Measurements from ENCODE around the gene CUL9. TPM values are rescaled to one million over a fixed set of nuclear protein-coding genes. Genes with fewer than 3 reads are reported as not detected.

CUL9 gene
- total RNA-seq, 1 donor from 2014 or later, result 51.6 TPM

DNA sequence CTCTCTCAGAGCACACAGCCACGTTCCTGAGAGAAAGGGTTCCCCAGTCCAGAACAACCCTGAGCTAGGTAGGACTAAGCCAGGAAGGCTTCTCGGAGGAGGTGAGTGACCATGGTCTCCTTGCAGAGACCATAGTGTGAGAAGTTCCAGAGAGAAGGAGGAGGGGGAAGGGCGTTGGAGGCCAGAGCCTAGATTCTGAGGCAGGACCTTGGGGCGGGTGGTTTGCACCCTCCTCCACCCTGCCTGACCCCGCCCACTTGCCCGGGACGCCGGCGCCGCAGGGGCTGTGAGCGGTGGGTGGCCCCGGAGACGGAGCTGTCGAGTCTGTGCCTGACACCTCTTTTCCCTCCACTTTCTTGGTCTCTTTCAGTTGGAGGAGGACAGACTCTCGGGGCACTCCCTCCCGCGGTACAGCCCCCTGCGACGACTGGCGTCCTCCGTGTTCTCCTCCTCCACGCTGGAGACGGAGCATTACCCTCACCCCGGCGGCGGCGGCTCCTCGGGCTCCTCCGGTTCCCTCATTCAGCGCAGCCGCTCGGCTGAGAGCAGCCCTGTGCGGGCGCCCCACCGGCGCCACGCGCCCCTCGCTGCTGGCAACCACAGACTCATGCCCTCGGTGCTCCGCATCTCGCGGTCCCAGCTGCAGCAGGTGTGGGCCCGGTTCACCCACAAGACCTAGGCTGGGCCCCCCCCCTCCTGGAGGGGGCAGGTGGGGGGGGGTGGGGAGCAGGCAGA lies 87.4 kb downstream of the CUL9 start:
- H3K27ac Mint-ChIP-seq (ENCODE audit: unreplicated experiment), result peak overlapping the region; percentile 66
- peaks cover 24% of the 10 kb centered on the region for H3K9me3 Mint-ChIP-seq (ENCODE audit: unreplicated experiment)
- peaks cover 27% of the 10 kb centered on the region for H3K4me1 Mint-ChIP-seq (ENCODE audit: low read depth, unreplicated experiment)
- H3K4me3 Mint-ChIP-seq (ENCODE audit: unreplicated experiment), result no peak overlapping the region
- DNase-seq, result no peak
- TF ChIP-seq, protein P1, sequence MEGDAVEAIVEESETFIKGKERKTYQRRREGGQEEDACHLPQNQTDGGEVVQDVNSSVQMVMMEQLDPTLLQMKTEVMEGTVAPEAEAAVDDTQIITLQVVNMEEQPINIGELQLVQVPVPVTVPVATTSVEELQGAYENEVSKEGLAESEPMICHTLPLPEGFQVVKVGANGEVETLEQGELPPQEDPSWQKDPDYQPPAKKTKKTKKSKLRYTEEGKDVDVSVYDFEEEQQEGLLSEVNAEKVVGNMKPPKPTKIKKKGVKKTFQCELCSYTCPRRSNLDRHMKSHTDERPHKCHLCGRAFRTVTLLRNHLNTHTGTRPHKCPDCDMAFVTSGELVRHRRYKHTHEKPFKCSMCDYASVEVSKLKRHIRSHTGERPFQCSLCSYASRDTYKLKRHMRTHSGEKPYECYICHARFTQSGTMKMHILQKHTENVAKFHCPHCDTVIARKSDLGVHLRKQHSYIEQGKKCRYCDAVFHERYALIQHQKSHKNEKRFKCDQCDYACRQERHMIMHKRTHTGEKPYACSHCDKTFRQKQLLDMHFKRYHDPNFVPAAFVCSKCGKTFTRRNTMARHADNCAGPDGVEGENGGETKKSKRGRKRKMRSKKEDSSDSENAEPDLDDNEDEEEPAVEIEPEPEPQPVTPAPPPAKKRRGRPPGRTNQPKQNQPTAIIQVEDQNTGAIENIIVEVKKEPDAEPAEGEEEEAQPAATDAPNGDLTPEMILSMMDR (IDR thresholded peaks at IDR 0.05; ENCODE audit: partially characterized antibody, unreplicated experiment), result no peak
- peaks cover 22% of the 10 kb centered on the region for H3K27me3 Mint-ChIP-seq (ENCODE audit: unreplicated experiment)
- H3K36me3 Mint-ChIP-seq (ENCODE audit: unreplicated experiment), result no peaks in the 10 kb centered on the region

DNA sequence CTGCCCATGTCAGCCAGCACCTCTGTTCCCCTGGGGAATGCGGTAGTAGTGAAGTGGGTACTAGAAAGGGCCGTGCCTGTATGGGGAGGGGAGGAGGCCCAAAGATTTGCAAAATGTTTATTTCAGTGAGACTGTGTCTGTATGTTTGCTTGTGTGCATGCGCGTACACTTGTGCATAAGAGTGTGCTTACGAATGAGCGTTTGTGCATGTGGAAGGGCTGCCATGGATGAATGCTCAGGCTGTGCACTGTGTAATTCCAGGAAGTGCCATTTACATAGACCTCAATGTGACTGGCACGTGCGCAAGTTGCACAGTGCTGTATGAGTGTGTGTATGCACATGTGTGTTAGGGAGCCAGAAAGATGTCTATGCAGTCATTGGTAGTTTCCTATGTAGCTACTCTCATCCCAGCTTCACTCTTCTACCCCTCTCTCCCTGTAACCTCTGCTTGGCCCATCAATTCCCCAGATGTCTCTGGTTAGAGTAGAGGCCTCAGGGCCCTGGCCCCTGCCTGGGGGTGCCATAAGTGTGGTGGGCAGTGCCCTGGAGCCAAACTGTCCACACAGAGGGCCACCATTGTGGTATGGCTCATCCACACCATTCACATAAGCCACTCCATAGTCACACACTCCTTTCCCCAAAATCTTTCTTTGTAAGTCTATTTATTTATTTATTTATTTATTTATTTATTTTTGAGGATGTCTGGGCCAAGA lies 89.3 kb downstream of the CUL9 start:
- Mint-ChIP-seq H3K9me3 (ENCODE audit: unreplicated experiment) (peaks cover 24% of the 10 kb centered on the region), H3K36me3 (ENCODE audit: unreplicated experiment) (no peaks in the 10 kb centered on the region), H3K27me3 (ENCODE audit: unreplicated experiment) (peaks cover 26% of the 10 kb centered on the region), H3K27ac (ENCODE audit: unreplicated experiment) (no peak overlapping the region), H3K4me3 (ENCODE audit: unreplicated experiment) (no peak overlapping the region), H3K4me1 (ENCODE audit: low read depth, unreplicated experiment) (peaks cover 28% of the 10 kb centered on the region)
- DNase-seq, result no peak
- TF ChIP-seq, protein P1 (IDR thresholded peaks at IDR 0.05; ENCODE audit: partially characterized antibody, unreplicated experiment), result no peak

DNA sequence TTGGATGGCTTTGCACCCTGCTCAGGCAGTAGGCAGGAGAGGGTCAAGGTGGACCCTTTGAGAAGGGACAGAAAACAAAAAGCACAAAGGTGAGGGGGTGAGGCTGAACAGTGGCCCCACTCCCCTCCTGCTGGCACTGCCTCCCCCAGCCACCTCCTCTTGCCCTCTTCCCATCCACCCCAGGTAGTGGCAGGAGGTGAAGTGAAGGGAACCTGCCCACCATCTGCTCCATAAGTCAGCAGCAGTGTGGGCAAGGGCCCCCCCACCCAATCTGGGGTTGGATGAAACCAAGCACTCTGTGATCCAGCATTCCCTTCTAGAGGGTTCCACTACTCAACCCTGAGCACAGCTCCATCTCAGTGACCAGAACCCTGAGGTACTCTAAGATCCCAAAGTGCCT lies 89.9 kb downstream of the CUL9 start:
- no peaks in the 10 kb centered on the region for H3K36me3 Mint-ChIP-seq (ENCODE audit: unreplicated experiment)
- no peak for DNase-seq
- H3K9me3 Mint-ChIP-seq (ENCODE audit: unreplicated experiment), result peaks cover 20% of the 10 kb centered on the region
- peaks cover 24% of the 10 kb centered on the region for H3K4me1 Mint-ChIP-seq (ENCODE audit: low read depth, unreplicated experiment)
- H3K27me3 Mint-ChIP-seq (ENCODE audit: unreplicated experiment), result peaks cover 25% of the 10 kb centered on the region
- H3K4me3 Mint-ChIP-seq (ENCODE audit: unreplicated experiment), result no peak overlapping the region
- no peak overlapping the region for H3K27ac Mint-ChIP-seq (ENCODE audit: unreplicated experiment)
- TF ChIP-seq, protein P1 (IDR thresholded peaks at IDR 0.05; ENCODE audit: partially characterized antibody, unreplicated experiment), result no peak

DNA sequence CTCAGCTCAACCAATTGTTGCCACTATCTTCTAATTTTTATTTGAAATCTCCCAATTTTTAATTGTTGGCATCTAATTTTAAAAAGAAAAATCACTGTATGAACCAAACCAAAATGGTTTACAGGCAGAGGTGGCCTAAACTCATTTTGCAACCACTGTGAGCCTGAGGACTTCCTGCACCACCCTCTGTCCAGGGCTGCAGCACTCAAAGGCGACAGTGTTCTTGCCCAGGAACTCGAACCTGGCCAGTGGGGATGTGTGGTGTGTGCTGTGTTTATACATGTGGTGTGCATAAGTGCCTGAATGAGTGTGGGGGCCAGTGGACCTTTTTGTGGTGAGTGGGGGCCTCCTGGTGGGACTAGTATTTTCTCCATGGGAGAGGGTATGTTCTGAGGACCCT lies 91.7 kb downstream of the CUL9 start:
- TF ChIP-seq, protein P1 (IDR thresholded peaks at IDR 0.05; ENCODE audit: partially characterized antibody, unreplicated experiment), result no peak
- Mint-ChIP-seq H3K4me1 (ENCODE audit: low read depth, unreplicated experiment) (peaks cover 19% of the 10 kb centered on the region), H3K27me3 (ENCODE audit: unreplicated experiment) (peaks cover 27% of the 10 kb centered on the region), H3K27ac (ENCODE audit: unreplicated experiment) (no peak overlapping the region), H3K4me3 (ENCODE audit: unreplicated experiment) (no peak overlapping the region), H3K36me3 (ENCODE audit: unreplicated experiment) (no peaks in the 10 kb centered on the region), H3K9me3 (ENCODE audit: unreplicated experiment) (peaks cover 15% of the 10 kb centered on the region)
- no peak for DNase-seq

Other genes with a start within 250 kb of the CUL9 start
- 0.54 TPM for gene GNMT, start 221.4 kb upstream of the CUL9 start, total RNA-seq (ENCODE audit: unreplicated experiment)
- gene PEX6, start 203.0 kb upstream of the CUL9 start, total RNA-seq (ENCODE audit: unreplicated experiment), result 13.8 TPM
- 59.1 TPM for gene PPP2R5D, start 197.6 kb upstream of the CUL9 start, total RNA-seq (ENCODE audit: unreplicated experiment)
- 42.7 TPM for gene MEA1, start 168.2 kb upstream of the CUL9 start, total RNA-seq (ENCODE audit: unreplicated experiment)
- gene KLHDC3, start 167.9 kb upstream of the CUL9 start, total RNA-seq (ENCODE audit: unreplicated experiment), result 119 TPM
- 109 TPM for gene RRP36, start 160.6 kb upstream of the CUL9 start, total RNA-seq (ENCODE audit: unreplicated experiment)
- gene CUL7, start 128.3 kb upstream of the CUL9 start, total RNA-seq (ENCODE audit: unreplicated experiment), result 43.3 TPM
- 50.5 TPM for gene MRPL2, start 122.8 kb upstream of the CUL9 start, total RNA-seq (ENCODE audit: unreplicated experiment)
- gene KLC4, start 122.6 kb upstream of the CUL9 start, total RNA-seq (ENCODE audit: unreplicated experiment), result 62.3 TPM
- gene PTK7, start 105.9 kb upstream of the CUL9 start, total RNA-seq (ENCODE audit: unreplicated experiment), result 166 TPM
- gene SRF, start 10.9 kb upstream of the CUL9 start, total RNA-seq (ENCODE audit: unreplicated experiment), result 20.7 TPM
- gene DNPH1, start 47.3 kb downstream of the CUL9 start, total RNA-seq (ENCODE audit: unreplicated experiment), result 3.5 TPM
- 47.3 TPM for gene TTBK1, start 61.3 kb downstream of the CUL9 start, total RNA-seq (ENCODE audit: unreplicated experiment)
- gene SLC22A7, start 116.1 kb downstream of the CUL9 start, total RNA-seq (ENCODE audit: unreplicated experiment), result 0.34 TPM
- 0.69 TPM for gene CRIP3, start 126.6 kb downstream of the CUL9 start, total RNA-seq (ENCODE audit: unreplicated experiment)
- gene ZNF318, start 187.5 kb downstream of the CUL9 start, total RNA-seq (ENCODE audit: unreplicated experiment), result 26.3 TPM
- gene ABCC10, start 245.3 kb downstream of the CUL9 start, total RNA-seq (ENCODE audit: unreplicated experiment), result 94.8 TPM